ENCODE measurements around the gene ICE1.
A peak's percentile ranks its signal among the peaks of the same experiment; 100 is the strongest.
"Not testable (repeated sequence)": the region's sequence is repeated elsewhere in the genome, so short reads cannot be mapped to it uniquely, and the experiment has no call there.

The ICE1 gene

GRCh38 chr5:5456858-5457257 is 34.4 kb downstream of the ICE1 start:
- DNase-seq = no peak

- DNase-seq = no peak
These were observed 37.8 kb downstream of the ICE1 start for GRCh38 chr5:5460311-5460710.

DNA sequence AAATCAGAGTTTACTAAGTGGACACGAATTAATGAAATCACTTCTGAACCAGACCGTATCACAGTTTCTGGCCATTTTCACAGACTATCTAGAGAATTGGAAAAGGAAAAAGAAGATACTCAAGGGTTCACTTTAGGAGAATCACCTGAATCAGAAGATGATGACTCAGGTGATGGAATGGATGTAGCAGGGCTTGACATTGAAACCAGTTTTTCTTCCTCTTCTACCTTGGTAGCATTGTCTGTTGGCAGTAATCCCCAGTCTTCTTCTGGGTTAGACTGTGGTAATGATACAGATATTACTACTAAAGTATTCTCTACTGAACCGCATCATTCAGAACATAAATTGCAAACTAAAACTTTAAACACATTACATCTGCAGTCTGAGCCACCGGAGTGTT is 38.5 kb downstream of the ICE1 start:
- no peak for DNase-seq

DNA sequence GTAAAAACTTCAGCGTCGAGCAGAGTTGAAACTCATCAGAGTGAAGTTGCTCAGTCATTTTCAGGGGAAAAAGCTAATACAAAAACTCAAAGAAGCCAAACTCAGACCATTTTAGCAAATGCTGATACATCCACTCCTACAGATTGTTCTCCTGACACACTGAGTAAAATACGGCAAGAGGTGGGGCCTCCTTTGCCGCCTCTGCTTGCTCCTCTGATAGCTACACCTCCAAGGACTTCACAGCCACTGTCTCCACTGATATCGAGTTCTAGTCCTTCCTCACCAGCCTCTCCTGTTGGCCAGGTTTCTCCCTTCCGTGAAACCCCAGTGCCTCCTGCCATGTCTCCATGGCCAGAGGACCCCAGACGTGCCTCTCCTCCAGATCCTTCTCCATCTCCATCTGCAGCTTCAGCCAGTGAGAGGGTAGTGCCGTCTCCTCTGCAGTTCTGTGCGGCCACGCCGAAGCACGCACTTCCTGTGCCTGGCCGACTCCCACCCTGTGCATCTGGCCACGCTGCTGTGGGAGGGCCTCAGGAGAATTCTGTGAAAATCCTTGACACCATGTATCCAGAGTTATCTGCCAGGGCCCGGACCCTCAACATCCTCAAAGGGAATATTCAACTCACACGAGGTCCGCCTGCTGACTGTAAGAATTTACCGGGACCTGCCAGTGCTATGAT is 41.7 kb downstream of the ICE1 start:
- DNase-seq = no peak

- no peak for DNase-seq
These were observed 43.8 kb downstream of the ICE1 start for GRCh38 chr5:5466227-5466626.

GRCh38 chr5:5467737-5468136 is 45.3 kb downstream of the ICE1 start:
- DNase-seq = no peak

- DNase-seq = no peak
These were observed 48.5 kb downstream of the ICE1 start for GRCh38 chr5:5470933-5471332.

DNA sequence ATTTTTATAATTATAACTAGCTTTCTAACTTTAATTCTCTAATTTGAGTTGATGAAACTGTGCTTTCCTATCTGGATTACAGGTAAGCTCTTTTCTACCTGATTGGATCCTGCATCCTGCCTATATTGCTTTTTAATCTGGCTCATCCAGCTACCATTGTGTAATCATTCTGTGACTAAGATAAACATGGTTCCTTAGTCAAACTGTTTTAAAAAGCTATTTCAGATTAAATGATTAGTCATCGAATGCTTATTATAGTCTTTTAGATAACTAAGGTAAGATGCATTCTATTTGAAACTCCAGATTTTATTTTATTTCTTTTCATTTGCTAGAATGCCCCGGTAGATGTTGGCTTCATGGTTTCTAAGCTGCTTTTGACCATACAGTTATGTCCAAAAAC is 50.7 kb downstream of the ICE1 start:
- DNase-seq = no peak

DNA sequence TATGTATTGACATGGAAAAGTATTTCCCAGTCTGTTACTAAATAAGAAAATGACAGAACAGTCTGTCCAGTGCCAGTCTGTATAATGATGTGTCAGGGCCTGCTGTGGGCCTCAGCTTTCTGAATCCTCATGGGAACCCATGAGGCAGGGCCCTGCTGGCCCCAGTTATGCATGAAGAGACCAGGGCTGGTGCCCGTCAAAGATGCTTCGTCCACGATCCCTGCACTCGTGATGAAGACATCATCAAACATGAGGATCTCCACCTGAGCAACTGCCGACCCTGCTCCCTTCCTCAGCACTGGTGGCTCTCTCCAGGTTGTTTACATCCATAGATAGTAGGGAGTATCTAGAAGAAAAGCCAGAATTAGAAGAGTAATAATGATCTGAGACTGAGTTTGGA is 52.5 kb downstream of the ICE1 start:
- DNase-seq = no peak

- DNase-seq = no peak
These were observed 53.5 kb downstream of the ICE1 start for GRCh38 chr5:5475975-5476374.

DNA sequence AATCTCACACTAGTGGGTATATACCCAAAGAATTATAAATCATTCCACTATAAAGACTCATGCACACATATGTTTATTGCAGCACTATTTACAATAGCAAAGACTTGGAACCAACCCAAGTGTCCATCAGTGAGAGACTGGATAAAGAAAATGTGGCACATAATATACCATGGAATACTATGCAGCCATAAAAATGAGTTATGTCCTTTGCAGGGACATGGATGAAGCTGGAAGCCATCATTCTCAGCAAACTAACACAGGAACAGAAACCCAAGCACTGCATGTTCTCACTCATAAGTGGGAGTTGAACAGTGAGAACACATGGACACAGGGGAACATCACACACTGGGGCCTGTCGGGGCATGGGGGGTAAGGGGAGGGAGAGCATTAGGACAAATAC is 57.1 kb downstream of the ICE1 start:
- DNase-seq = not testable (repeated sequence)

DNA sequence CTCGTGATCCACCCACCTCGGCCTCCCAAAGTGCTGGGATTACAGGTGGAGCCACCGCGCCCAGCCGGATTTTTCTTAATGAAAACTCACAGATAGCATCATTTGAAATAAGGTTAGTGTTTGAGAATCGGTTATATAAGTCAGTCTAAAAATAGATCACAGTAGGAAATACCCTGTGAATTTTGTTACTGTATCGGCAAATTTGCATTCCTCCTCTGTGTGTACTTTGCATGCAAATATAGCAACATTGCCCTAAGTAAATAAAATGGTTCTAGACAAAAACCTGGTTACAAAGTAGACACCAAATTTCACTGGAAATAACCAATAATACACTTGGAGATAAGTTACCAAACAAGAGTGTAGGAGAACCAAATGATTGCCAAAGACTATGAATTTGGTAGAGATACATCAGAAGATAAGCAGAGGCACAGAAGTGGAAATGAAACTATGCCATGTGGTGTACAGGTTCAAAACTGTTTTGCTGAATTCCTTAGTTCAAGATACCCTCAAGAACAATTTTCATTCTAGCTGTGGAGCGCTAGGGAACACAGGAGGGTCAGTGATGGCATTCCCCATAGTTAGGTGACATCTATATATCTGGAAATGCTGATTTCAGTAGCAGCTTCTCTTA is 58.1 kb downstream of the ICE1 start:
- DNase-seq = no peak

DNA sequence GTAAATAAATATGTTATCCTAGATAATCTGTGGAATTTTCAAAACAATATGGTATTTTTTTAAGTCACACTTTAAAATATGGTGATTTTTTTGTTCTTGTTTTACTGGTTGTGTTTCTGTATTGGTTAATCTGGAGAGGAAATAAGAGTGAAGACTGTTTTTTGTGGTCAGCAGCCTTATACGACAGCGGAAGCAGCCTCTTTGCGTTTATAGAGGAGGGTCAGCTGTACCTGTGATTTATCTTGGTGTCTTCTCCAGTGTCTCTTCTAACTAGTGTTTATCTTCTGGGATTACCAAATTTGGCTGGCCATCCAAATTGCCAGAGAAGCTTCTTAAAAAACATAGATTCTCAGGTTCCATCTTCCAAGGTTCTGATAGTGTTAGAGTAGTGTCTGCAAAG is 58.7 kb downstream of the ICE1 start:
- DNase-seq = no peak

DNA sequence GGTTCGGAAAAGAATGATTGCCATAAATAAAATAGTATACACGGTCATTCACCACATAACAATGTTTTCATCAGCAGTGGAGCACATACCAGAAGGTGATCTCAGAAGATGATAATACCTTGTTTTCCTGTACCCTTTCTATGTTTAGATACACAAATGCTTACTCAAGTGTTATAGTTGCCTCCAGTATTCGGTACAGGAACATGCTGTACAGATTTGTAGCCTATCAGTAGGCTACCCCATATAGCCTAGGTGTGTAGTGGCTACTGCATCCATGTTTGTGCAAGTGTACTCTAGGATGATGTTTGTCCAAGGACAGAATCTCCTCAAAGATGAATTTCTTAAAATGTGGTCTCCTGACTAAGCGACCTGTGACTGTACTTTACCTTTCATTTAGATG is 59.2 kb downstream of the ICE1 start:
- no peak for DNase-seq

DNA sequence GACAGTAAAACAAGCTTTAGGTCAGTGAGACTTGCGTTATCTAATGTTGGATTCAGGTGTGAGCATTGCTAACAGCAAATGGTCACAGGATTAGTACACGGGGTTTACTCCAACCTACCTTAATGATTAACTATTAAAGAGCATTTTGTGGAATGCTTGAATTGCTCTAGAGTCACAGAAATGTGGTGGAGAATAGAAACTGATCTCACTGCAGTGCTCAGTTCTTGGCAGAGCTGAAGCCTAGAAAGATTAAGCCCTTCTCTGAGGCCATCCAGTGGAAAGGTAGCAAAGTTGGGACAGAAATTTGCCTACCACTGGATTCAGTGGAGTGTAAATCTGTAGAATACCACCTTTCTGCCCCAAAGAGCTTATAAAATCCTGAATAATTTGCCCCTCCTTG is 60.9 kb downstream of the ICE1 start:
- DNase-seq = no peak

DNA sequence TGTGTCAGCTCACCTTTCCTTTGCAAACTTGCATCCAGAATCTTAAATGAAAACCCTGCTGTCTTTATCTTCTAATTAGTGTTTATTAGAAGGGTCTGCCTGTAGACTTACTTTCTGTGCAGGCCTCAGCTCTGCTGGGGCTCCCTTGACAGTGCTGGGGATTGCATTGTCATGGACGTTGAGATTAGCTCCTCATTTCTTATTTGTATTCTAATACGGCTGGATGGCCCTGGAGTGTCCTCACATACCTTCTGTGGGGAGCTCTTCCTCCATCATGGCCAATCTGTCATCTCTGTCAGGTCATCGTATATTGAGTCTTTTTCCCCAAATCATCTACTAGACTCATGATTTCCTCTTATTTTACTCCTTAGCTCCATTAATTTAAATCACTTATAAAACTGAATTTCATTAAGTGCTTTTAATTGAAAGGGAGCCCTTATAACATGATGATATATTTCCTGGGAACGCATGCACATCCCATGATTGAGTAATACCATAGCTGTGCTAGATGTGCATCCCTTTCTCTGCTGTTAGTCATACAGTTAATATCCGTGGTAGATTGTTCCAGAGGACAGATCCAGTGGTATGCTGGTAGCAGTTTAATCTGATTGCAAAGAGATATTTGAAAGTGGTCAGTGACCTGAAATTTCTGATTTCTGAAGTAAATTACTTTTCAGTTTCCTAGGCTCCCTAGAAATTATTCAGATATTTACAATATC is 61.6 kb downstream of the ICE1 start:
- DNase-seq = no peak

- DNase-seq = no peak
These were observed 63.6 kb downstream of the ICE1 start for GRCh38 chr5:5486122-5486521.

GRCh38 chr5:5487585-5488360 is 65.3 kb downstream of the ICE1 start:
- DNase-seq = no peak

GRCh38 chr5:5490774-5491347 is 68.4 kb downstream of the ICE1 start:
- peak; percentile 19 for DNase-seq

DNA sequence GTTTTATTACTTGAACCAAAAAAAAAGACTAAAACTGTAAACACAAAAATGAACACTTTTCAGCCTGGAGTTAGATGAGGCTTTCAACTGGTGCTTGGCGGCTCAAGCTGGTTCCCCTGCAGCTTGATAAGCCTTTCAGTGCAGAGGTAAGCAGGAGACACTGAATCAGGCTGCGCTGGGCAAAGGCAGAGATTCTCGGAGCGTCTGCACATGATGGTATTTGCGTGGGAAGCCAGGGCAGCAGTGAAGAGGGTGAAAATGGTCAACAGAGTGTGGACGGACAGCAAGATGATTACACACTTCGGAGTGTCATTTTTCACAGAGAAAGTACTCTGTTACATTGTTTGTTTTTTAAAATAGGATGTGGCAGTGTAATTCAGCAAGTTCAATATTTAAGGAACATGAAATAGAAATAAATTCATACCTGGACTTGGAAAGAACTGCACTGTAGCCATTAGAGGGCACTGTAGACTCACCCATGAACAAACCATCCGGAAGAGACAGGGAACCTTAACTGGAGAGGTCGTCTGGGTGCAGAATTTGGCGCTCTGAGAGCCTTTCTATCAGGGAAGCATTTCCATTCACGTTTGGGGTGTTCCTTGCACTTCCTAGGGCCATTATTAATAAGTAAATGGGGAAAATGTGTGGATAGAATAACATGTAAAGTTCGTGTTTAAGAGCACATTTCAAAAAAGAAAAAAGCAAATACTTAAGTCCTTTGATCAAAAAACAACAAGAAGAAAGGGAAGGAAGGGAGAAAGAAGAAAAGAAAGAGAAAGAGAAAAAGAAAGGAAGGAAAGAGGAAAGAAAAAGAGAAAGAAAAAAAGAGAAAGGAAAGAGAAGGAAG is 69.8 kb downstream of the ICE1 start:
- peak; percentile 85 for DNase-seq

GRCh38 chr5:5492934-5493271 is 70.4 kb downstream of the ICE1 start:
- not testable (repeated sequence) for DNase-seq
